Fibroblast of lung (primary cell): Measurements from ENCODE around the gene RYR2.

Source experiments
- CTCF ChIP-seq, 2 donors: IDR thresholded peaks in 1 of 2; conservative IDR thresholded peaks in 1 of 2; 1 replicate in 1 of 2; 2 replicates in 1 of 2; pipeline ENCODE4 v1.5.1; 2011 to 2012; ENCODE audit warnings: low read length in 2 of 2, control low read depth in 1 of 2, inconsistent platforms in 1 of 2, low read depth in 1 of 2, mild to moderate bottlenecking in 1 of 2
- EZH2 ChIP-seq: IDR thresholded peaks from 2 replicates; pipeline ENCODE4 v1.5.1; 2012; ENCODE audit warnings: low read length, control low read depth, mild to moderate bottlenecking; ENCODE audit errors: missing control alignments

GRCh38 chr1:237065903-237066302 lies 23.9 kb downstream of the RYR2 start:
- TF ChIP-seq CTCF (conservative IDR thresholded peaks at IDR 0.05 in 1 of 2, IDR thresholded peaks at IDR 0.05 in 1 of 2; ENCODE audit: low read depth in 1 of 2, low read length in 2 of 2) (no peak), EZH2 (no peak)
